ENCODE data around the gene RAP1GDS1. TPM values are rescaled to one million over a fixed set of nuclear protein-coding genes. Genes with fewer than 3 reads are reported as not detected.

Gene RAP1GDS1
- total RNA-seq, 4 donors from 2014 or later = 19.4 to 38.0 (median 33.9) TPM

DNA sequence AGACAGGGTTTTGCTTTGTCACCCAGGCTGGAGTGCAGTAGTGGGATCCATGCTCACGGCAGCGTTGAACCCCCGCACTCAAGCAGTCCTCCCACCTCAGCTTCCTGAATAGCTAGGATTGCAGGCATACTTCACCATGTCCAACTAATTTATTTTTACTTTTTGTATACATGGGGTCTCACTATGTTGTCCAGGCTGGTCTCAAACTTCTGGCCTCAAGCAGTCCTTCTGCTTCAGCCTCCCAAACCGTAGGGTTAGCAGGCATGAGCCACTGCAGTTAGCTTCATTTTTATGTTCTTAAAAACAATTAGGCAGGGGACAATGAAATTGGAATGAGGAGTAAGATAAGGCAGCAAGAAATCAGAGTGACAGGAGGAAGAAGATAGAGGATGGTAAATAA, 50.5 kb downstream of the RAP1GDS1 start:
- no peaks in the 10 kb centered on the region for H3K27me3 ChIP-seq
- H3K4me1 ChIP-seq = no peaks in the 10 kb centered on the region
- no peak overlapping the region for H3K27ac ChIP-seq
- no peak for DNase-seq
- H3K36me3 ChIP-seq = peaks cover 0 to 3% (median 0%) of the 10 kb centered on the region in 3 donors
- intact Hi-C loops (cut with DNase I) = no loop called here
- WGBS, 2 donors = 89 to 94% methylated on average over 4 of the region's 4 CpGs
- no peaks in the 10 kb centered on the region for H3K9me3 ChIP-seq
- no peak overlapping the region for H3K4me3 ChIP-seq
- TF ChIP-seq, protein P1, sequence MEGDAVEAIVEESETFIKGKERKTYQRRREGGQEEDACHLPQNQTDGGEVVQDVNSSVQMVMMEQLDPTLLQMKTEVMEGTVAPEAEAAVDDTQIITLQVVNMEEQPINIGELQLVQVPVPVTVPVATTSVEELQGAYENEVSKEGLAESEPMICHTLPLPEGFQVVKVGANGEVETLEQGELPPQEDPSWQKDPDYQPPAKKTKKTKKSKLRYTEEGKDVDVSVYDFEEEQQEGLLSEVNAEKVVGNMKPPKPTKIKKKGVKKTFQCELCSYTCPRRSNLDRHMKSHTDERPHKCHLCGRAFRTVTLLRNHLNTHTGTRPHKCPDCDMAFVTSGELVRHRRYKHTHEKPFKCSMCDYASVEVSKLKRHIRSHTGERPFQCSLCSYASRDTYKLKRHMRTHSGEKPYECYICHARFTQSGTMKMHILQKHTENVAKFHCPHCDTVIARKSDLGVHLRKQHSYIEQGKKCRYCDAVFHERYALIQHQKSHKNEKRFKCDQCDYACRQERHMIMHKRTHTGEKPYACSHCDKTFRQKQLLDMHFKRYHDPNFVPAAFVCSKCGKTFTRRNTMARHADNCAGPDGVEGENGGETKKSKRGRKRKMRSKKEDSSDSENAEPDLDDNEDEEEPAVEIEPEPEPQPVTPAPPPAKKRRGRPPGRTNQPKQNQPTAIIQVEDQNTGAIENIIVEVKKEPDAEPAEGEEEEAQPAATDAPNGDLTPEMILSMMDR (IDR thresholded peaks at IDR 0.05) = no peak
- TF ChIP-seq POLR2A (IDR thresholded peaks at IDR 0.05) = no peak

DNA sequence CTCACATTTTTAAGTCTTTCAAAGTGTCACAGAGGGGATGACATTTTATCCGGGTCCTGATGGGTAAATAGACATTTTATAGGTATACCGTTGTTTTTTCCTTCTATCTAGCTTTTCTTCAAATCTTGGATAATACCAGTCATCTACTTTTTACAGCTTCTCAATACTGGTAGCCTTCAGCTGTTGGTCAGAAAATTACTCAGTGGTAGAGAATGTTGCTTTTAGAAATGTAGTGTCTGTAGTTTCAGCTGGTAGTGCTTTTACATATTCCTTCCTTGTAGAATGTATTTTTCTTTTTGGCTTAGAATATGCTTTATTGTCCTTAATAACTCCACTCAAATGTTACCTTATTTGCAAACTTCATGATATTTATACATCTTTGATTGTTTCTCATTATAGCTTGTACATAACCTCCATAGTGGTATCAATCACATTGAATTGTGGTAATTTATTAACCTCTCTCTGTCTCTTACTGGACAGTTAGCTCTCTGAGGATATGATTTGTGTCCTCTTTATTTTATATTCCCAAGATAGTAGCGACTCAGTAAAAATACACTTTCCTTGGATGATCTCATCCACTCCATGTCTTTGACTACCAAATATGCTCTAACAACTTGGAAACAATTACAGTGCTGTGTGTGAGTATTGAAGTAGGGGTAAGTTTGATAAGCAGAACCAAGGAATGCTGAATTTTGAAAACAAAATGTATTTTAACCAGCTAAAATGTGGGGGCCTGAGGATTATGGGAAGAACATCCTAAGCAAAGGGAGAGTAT, 53.8 kb downstream of the RAP1GDS1 start:
- H3K36me3 ChIP-seq = peaks cover 0 to 12% (median 0%) of the 10 kb centered on the region in 3 donors
- no peaks in the 10 kb centered on the region for H3K4me1 ChIP-seq
- no peak overlapping the region for H3K27ac ChIP-seq
- intact Hi-C loops (cut with DNase I) = no loop called here
- H3K27me3 ChIP-seq = no peaks in the 10 kb centered on the region
- TF ChIP-seq, protein P1 (IDR thresholded peaks at IDR 0.05) = no peak
- TF ChIP-seq POLR2A (IDR thresholded peaks at IDR 0.05) = no peak
- no peak for DNase-seq
- WGBS, 2 donors = 93 to 100% methylated on average over 3 of the region's 3 CpGs
- no peak overlapping the region for H3K4me3 ChIP-seq
- no peaks in the 10 kb centered on the region for H3K9me3 ChIP-seq

DNA sequence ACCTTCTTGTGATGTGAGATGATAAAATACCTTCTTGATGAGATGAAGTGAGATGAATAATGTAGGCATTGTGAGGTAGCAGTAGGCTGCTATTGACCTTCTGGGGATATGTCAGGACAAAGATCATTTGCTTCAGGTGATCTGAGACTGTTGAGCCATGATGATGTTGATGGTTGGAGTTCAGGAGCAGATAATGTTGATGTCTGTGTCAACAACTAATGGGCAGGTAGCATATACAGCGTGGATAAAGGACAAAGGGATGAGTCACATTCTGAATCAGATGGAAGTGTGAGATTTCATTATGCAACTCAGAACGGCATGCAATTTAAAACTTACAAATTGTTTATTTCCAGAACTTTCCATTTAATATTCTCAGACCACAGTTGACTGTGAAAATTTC, 57.3 kb downstream of the RAP1GDS1 start:
- TF ChIP-seq, protein P1 (IDR thresholded peaks at IDR 0.05) = no peak
- TF ChIP-seq POLR2A (IDR thresholded peaks at IDR 0.05) = no peak
- intact Hi-C loops (cut with DNase I) = no loop called here
- no peak overlapping the region for H3K27ac ChIP-seq

DNA sequence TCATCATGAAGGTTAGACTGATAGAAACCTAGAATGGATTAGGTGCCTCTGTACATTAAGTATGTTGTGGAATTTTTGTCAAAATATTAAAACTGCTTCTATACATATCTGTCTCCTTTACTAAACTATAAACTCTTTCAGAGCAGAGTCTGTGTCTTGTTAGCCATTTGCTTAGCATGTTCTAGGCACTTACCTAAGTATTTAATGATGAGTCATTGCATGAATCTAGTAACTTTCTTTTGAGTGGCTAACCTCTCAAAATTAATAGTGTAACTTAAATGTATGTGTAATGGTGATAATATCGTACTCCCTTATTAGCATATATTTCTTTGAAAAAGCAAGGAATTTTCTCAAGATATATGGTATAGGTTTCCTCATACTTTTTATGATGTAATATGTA, 57.8 kb downstream of the RAP1GDS1 start:
- H3K4me1 ChIP-seq = no peaks in the 10 kb centered on the region
- H3K27ac ChIP-seq = no peak overlapping the region
- H3K36me3 ChIP-seq = peaks cover 0 to 17% (median 0%) of the 10 kb centered on the region in 3 donors
- DNase-seq = no peak
- intact Hi-C loops (cut with DNase I) = no loop called here
- H3K9me3 ChIP-seq = no peaks in the 10 kb centered on the region
- no peak overlapping the region for H3K4me3 ChIP-seq
- TF ChIP-seq, protein P1 (IDR thresholded peaks at IDR 0.05) = no peak
- no peak for TF ChIP-seq POLR2A (IDR thresholded peaks at IDR 0.05)
- WGBS, 2 donors = 95% methylated on average over 1 of the region's 1 CpG
- H3K27me3 ChIP-seq = no peaks in the 10 kb centered on the region

More for the DNA sequence above, 57.3 kb downstream of the RAP1GDS1 start:
- Histone ChIP-seq H3K4me1 (no peaks in the 10 kb centered on the region), H3K4me3 (no peak overlapping the region), H3K9me3 (no peaks in the 10 kb centered on the region), H3K27me3 (no peaks in the 10 kb centered on the region), H3K36me3 (peaks cover 0 to 17% (median 0%) of the 10 kb centered on the region in 3 donors)
- WGBS, 2 donors = 31 to 67% methylated on average over 2 of the region's 2 CpGs
- DNase-seq = no peak

DNA sequence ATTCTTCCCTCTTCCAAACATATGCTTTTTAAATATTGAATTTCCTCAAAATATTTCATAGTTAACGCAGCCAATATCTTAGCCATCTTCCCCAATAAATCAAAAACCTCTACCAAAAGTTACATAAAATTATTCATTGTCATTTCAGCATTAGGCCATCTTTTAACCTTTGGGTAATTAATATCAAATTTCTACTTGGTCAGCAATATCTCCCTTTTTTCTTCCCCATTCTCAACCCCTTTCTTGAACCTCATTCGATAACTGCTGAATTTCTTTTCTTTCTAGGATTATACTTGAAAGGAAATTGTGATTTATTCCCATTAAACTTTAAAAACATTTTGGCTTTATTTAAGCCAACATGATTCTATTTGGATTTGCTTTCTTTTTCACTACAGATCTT, 65.0 kb downstream of the RAP1GDS1 start:
- intact Hi-C loops (cut with DNase I) = no loop called here
- H3K4me3 ChIP-seq = no peak overlapping the region

More for the DNA sequence above, 65.0 kb downstream of the RAP1GDS1 start:
- Histone ChIP-seq H3K9me3 (peaks cover 0 to 11% (median 0%) of the 10 kb centered on the region in 3 donors), H3K36me3 (peaks cover 0 to 11% (median 0%) of the 10 kb centered on the region in 3 donors), H3K27ac (no peak overlapping the region), H3K27me3 (no peaks in the 10 kb centered on the region), H3K4me1 (no peaks in the 10 kb centered on the region)
- TF ChIP-seq POLR2A (IDR thresholded peaks at IDR 0.05) = no peak
- TF ChIP-seq, protein P1 (IDR thresholded peaks at IDR 0.05) = no peak
- DNase-seq = no peak
- 82 to 84% methylated on average over 2 of the region's 2 CpGs for WGBS, 2 donors
